K562 (cell line): Measurements from ENCODE around the gene MLC1. TPM values are rescaled to one million over a fixed set of nuclear protein-coding genes. Genes with fewer than 3 reads are reported as not detected.

Experiments
- EHMT2 ChIP-seq: fragments of 450-650 bp; IDR thresholded peaks from 2 replicates; pipeline ENCODE4 v1.6.1; 2018; ENCODE audit warnings: antibody characterized with exemption
- HINFP ChIP-seq: fragments of 450-650 bp; conservative IDR thresholded peaks from 2 replicates; pipeline ENCODE4 v1.6.1; 2016; ENCODE audit warnings: missing genetic modification characterization, low read depth, mild to moderate bottlenecking, control low read depth, missing compliant biosample characterization
- HMGN3 ChIP-seq: IDR thresholded peaks from 2 replicates; pipeline ENCODE4 v1.6.1; 2011; ENCODE audit warnings: borderline replicate concordance, low read depth, mild to moderate bottlenecking, mixed read lengths, low read length; ENCODE audit not compliant: insufficient read length; ENCODE audit errors: extremely low read depth
- MAX ChIP-seq: sonication (generic); formaldehyde crosslinking; IDR thresholded peaks from 2 replicates; pipeline ENCODE4 v1.9.0; 2022; ENCODE audit warnings: mild to moderate bottlenecking, missing genetic modification reagents
- SFPQ ChIP-seq: fragments of 200-400 bp; formaldehyde crosslinking; IDR thresholded peaks from 2 replicates; pipeline ENCODE4 v1.6.1; 2017; ENCODE audit warnings: mild to moderate bottlenecking, low read depth, low read length, moderate library complexity
- ZNF354B ChIP-seq: fragments of 250-450 bp; sonication (Bioruptor Pico); IDR thresholded peaks from 2 replicates; pipeline ENCODE4 v1.4.0; 2020
- ZNF668 ChIP-seq: fragments of 250-450 bp; sonication (Bioruptor Pico); IDR thresholded peaks from 2 replicates; pipeline ENCODE4 v1.8.0; 2022; ENCODE audit warnings: mild to moderate bottlenecking, inconsistent platforms
- polyA plus RNA-seq, 8 experiments: library from polyadenylated mRNA; depleted of rRNA in 4 of 8; stranded (reverse) in 5 of 8; unstranded in 3 of 8; fragments of >200 nt; fragmentation: Nextera tagmentation in 2 of 8; fragmentation: Illumina TruSeq in 1 of 8; extraction: Ambion mirVana in 2 of 8; extraction: Trizol in 1 of 8; gene quantifications; 2 replicates each; pipeline versions ENCODE4 v1.2.1 to v1.2.3, GENCODE V29; 2011 to 2014; ENCODE audit warnings: inconsistent platforms in 1 of 8, missing spikeins in 1 of 8
- total RNA-seq, 7 experiments: library from RNA; depleted of rRNA in 6 of 7; stranded (reverse); fragments of >200 nt in 6 of 7; fragmentation: Illumina TruSeq in 2 of 7; extraction: Trizol in 2 of 7; gene quantifications; 2 replicates each; pipeline versions ENCODE4 v1.2.1 to v1.2.3, GENCODE V29; 2011 to 2021; ENCODE audit warnings: low replicate concordance in 1 of 7

The MLC1 gene
- total and polyA plus RNA-seq, 9 of the 15 experiments (the other 6 are each of a cell fraction or from before 2014, with no cell fraction given), result 0.06 to 0.98 (median 0.39) TPM

GRCh38 chr22:50056214-50056972, 28.8 kb downstream of the MLC1 start (continued):
- TF ChIP-seq HINFP (tag) (no peak), ZNF354B (no peak), MAX (no peak), HMGN3 (no peak), ZNF668 (CRISPR knock-in tag) (no peak), EHMT2 (no peak), SFPQ (no peak)
